DND-41 (cell line): ENCODE measurements around the gene MOBP.
A peak's percentile ranks its signal among the peaks of the same experiment; 100 is the strongest.

Source experiments
- ATAC-seq: fragments of 200-7000 bp; cut with Tn5 transposase; 3 replicates; pipeline ENCODE4 v1.9.1; 2021; ENCODE audit warnings: low read depth; ENCODE audit not compliant: insufficient read depth
- DNase-seq: peaks from one replicate; pipeline ENCODE4 v3.0.0-alpha.2; 2020
- H2AFZ ChIP-seq: 2 replicates; pipeline ENCODE4 v1.6.0; 2012; ENCODE audit warnings: low read depth, low read length
- H3K27ac ChIP-seq: 2 replicates; pipeline ENCODE4 v1.5.1; 2012; ENCODE audit warnings: low read length, inconsistent platforms
- H3K27me3 ChIP-seq: fragments of 200-600 bp; sonication (generic); 2 replicates; pipeline ENCODE4 v1.6.0; 2012; ENCODE audit warnings: low read length, mild to moderate bottlenecking, inconsistent platforms; ENCODE audit not compliant: insufficient read depth, poor library complexity
- H3K36me3 ChIP-seq: 2 replicates; pipeline ENCODE4 v1.5.1; 2012; ENCODE audit warnings: low read length, inconsistent platforms; ENCODE audit not compliant: insufficient read depth
- H3K4me1 ChIP-seq: 2 replicates; pipeline ENCODE4 v1.5.1; 2012; ENCODE audit warnings: mild to moderate bottlenecking, low read length; ENCODE audit not compliant: insufficient read depth
- H3K4me2 ChIP-seq: 2 replicates; pipeline ENCODE4 v1.6.0; 2012; ENCODE audit warnings: mild to moderate bottlenecking, moderate library complexity, low read length, inconsistent platforms; ENCODE audit not compliant: insufficient read depth
- H3K4me3 ChIP-seq, 2 experiments: fragments of 200-600 bp in 1 of 2; shearing (Covaris generic) in 1 of 2; 2 replicates each; pipeline ENCODE4 v1.5.1; 2012 to 2016; ENCODE audit warnings: inconsistent platforms in 2 of 2, low read length in 2 of 2, mild to moderate bottlenecking in 2 of 2, low read depth in 1 of 2, moderate library complexity in 1 of 2
- H3K79me2 ChIP-seq: 2 replicates; pipeline ENCODE4 v1.6.0; 2012; ENCODE audit warnings: low read length, inconsistent platforms; ENCODE audit not compliant: insufficient read depth
- H3K9ac ChIP-seq: 2 replicates; pipeline ENCODE4 v1.6.0; 2012; ENCODE audit warnings: low read depth, mild to moderate bottlenecking, inconsistent platforms, low read length, moderate library complexity
- H3K9me3 ChIP-seq: 2 replicates; pipeline ENCODE4 v1.5.1; 2012; ENCODE audit warnings: low read length, moderate library complexity, mild to moderate bottlenecking, inconsistent platforms; ENCODE audit not compliant: insufficient read depth, severe bottlenecking
- H4K20me1 ChIP-seq: 2 replicates; pipeline ENCODE4 v1.6.0; 2012; ENCODE audit warnings: low read length; ENCODE audit not compliant: insufficient read depth
- EZH2 ChIP-seq: IDR thresholded peaks from 3 replicates; pipeline ENCODE4 v1.6.1; 2012; ENCODE audit warnings: borderline replicate concordance, low read depth, mild to moderate bottlenecking, moderate library complexity, low read length, inconsistent platforms; ENCODE audit not compliant: severe bottlenecking
- TF ChIP-seq, protein P1 (sequence below): IDR thresholded peaks from 2 replicates; pipeline ENCODE4 v1.5.1; 2012; ENCODE audit warnings: borderline replicate concordance, low read length, moderate library complexity, mild to moderate bottlenecking; ENCODE audit not compliant: poor library complexity, severe bottlenecking; ENCODE audit errors: extremely low read depth

MOBP gene

DNA sequence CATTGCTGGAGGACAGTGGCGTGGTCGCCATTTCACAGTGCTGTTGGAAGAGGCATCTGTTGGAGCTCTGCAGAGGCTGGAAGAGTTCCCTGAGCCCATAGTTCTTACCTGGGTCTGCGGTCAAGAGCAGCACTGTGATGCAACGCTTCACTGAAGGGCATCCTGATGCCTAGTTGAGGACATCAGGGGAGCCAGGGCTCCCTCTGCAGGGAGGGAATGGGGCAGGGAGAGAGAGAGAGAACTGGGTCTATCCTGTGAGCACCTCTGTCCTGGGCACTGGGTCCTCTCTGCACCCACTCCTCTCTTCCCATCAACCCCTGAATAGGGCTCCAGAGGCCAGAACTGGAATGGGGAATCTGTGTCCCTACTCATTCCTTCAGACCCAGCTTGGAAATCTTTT lies 23.9 kb upstream of the MOBP start:
- H3K79me2 ChIP-seq = no peaks in the 10 kb centered on the region
- no peak overlapping the region for H3K4me2 ChIP-seq
- ATAC-seq = no peak
- DNase-seq = no peak
- no peak overlapping the region for H3K9ac ChIP-seq
- H3K27me3 ChIP-seq = peaks cover 6% of the 10 kb centered on the region
- H2AFZ ChIP-seq = no peak overlapping the region
- H3K36me3 ChIP-seq = no peaks in the 10 kb centered on the region
- H3K27ac ChIP-seq = no peak overlapping the region
- no peaks in the 10 kb centered on the region for H4K20me1 ChIP-seq
- H3K4me1 ChIP-seq = no peaks in the 10 kb centered on the region
- H3K4me3 ChIP-seq = no peak overlapping the region
- H3K9me3 ChIP-seq = no peaks in the 10 kb centered on the region
- no peak for TF ChIP-seq EZH2
- TF ChIP-seq, protein P1, sequence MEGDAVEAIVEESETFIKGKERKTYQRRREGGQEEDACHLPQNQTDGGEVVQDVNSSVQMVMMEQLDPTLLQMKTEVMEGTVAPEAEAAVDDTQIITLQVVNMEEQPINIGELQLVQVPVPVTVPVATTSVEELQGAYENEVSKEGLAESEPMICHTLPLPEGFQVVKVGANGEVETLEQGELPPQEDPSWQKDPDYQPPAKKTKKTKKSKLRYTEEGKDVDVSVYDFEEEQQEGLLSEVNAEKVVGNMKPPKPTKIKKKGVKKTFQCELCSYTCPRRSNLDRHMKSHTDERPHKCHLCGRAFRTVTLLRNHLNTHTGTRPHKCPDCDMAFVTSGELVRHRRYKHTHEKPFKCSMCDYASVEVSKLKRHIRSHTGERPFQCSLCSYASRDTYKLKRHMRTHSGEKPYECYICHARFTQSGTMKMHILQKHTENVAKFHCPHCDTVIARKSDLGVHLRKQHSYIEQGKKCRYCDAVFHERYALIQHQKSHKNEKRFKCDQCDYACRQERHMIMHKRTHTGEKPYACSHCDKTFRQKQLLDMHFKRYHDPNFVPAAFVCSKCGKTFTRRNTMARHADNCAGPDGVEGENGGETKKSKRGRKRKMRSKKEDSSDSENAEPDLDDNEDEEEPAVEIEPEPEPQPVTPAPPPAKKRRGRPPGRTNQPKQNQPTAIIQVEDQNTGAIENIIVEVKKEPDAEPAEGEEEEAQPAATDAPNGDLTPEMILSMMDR = peak; percentile 24

DNA sequence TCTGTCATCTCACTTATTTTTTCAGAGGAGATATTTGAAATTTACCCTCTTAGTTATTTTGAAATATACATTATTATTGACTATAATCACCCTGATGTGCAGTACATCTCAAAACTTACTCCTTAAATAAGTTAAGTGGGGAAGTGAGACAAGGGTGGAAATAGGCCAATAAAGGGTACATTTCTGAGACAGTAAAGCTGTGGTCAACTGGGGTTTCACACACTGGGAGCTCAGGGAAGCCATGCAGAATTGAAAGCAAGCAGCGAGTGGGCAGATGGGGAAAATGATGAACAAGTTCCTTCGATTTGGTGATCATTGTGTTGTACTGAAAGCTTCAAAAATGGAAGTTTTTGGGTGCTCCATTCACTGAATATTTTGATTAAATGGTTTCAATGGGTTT lies 21.6 kb upstream of the MOBP start:
- ATAC-seq = no peak
- no peak for DNase-seq
- TF ChIP-seq, protein P1 = no peak
- TF ChIP-seq EZH2 = no peak
- Histone ChIP-seq H2AFZ (no peak overlapping the region), H3K9ac (no peak overlapping the region), H3K36me3 (no peaks in the 10 kb centered on the region), H3K4me1 (no peaks in the 10 kb centered on the region), H4K20me1 (no peaks in the 10 kb centered on the region), H3K79me2 (no peaks in the 10 kb centered on the region), H3K4me3 (no peak overlapping the region), H3K27me3 (peaks cover 9% of the 10 kb centered on the region), H3K4me2 (no peak overlapping the region), H3K27ac (no peak overlapping the region), H3K9me3 (no peaks in the 10 kb centered on the region)

DNA sequence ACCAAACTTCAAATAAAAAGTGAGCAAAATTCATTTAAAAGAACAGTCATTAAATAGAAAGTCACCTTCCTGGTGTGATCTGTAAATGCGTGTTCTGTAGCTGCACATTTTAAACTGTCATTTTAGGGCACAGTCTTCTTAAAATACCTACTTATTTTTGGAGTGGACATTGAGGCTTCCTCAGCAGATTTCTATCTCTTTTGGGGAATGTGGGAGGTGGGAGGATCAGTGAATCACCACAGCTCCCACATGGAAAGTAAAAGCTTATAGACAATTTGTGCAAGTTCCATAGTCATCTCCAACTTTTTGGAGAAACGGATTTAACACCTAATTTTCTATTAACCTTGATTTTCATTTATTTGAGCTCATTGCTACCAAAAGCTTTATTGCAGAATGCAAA lies 21.0 kb upstream of the MOBP start:
- no peak for TF ChIP-seq EZH2
- TF ChIP-seq, protein P1 = no peak
- no peak overlapping the region for H3K4me2 ChIP-seq
- H2AFZ ChIP-seq = no peak overlapping the region
- H3K27me3 ChIP-seq = peaks cover 9% of the 10 kb centered on the region
- ATAC-seq (no peak), DNase-seq (no peak)
- H3K9ac ChIP-seq = no peak overlapping the region
- no peak overlapping the region for H3K27ac ChIP-seq
- no peaks in the 10 kb centered on the region for H3K9me3 ChIP-seq
- no peaks in the 10 kb centered on the region for H3K79me2 ChIP-seq
- H3K4me3 ChIP-seq = no peak overlapping the region
- H4K20me1 ChIP-seq = no peaks in the 10 kb centered on the region
- H3K4me1 ChIP-seq = no peaks in the 10 kb centered on the region
- no peaks in the 10 kb centered on the region for H3K36me3 ChIP-seq
